GM12878 (cell line): ENCODE data around the gene AGK. TPM values are rescaled to one million over a fixed set of nuclear protein-coding genes. Genes with fewer than 3 reads are reported as not detected.

ENCODE experiments used
- ATAC-seq: fragments of 200-7000 bp; cut with Tn5 transposase; 3 replicates; pipeline ENCODE4 v1.9.1; 2020; ENCODE audit warnings: mild to moderate bottlenecking, moderate library complexity
- BruUV-seq: library from RNA; stranded (reverse); fragments of 400-500 nt; replicated peaks from 2 replicates; lab custom pipeline; 2021; lab: Mats Ljungman, UMichigan
- CTCF ChIA-PET: fragments of 300-600 bp; sonication (Branson Sonifier 250); formaldehyde crosslinking; extraction: SDS; loops from one replicate; lab custom pipeline; 2021; ENCODE audit warnings: inconsistent platforms; lab: Yijun Ruan, JAX
- POLR2A ChIA-PET: fragments of 350-600 bp; formaldehyde crosslinking; extraction: SDS; loops from one replicate; lab custom pipeline; 2021; ENCODE audit warnings: inconsistent platforms; lab: Charles Lee
- RAD21 ChIA-PET: fragments of 300-600 bp; sonication (Branson Sonifier 250); formaldehyde crosslinking; loops from one replicate; lab custom pipeline; 2023; ENCODE audit warnings: antibody characterized with exemption; ENCODE audit not compliant: unreplicated experiment; lab: Charles Lee
- SMC1A ChIA-PET: fragments of 300-600 bp; sonication (Branson Sonifier 250); formaldehyde crosslinking; loops from one replicate; lab custom pipeline; 2023; ENCODE audit not compliant: unreplicated experiment, uncharacterized antibody; lab: Charles Lee
- DNase-seq: peaks from one replicate; pipeline ENCODE4 v3.0.0-alpha.2; 2011; ENCODE audit warnings: low read depth, low spot score
- FAIRE-seq: peaks from 3 replicates; lab custom pipeline; 2011; peaks lifted over from hg19 to GRCh38; lab: Jason Lieb, UNC
- H2AFZ ChIP-seq: 2 replicates; pipeline ENCODE4 v1.6.0; 2011; ENCODE audit warnings: low read depth, low read length, control low read depth; ENCODE audit not compliant: control insufficient read depth
- H3K27ac ChIP-seq: 2 replicates; pipeline ENCODE4 v1.5.1; 2011; ENCODE audit warnings: control low read depth; ENCODE audit not compliant: control insufficient read depth, insufficient read depth
- H3K27me3 ChIP-seq, 2 experiments: replicated peaks in 1 of 2; 2 replicates each; pipeline versions ENCODE4 v1.6.0 to v1.6.1; 2011; ENCODE audit warnings: low read length in 1 of 2; ENCODE audit not compliant: control insufficient read depth in 2 of 2, insufficient read depth in 2 of 2
- H3K36me3 ChIP-seq, 2 experiments: 2 replicates each; pipeline ENCODE4 v1.5.1; 2011; ENCODE audit warnings: low read length in 1 of 2; ENCODE audit not compliant: control insufficient read depth in 2 of 2, insufficient read depth in 2 of 2
- H3K4me1 ChIP-seq: 2 replicates; pipeline ENCODE4 v1.6.1; 2011; ENCODE audit warnings: mild to moderate bottlenecking, low read length, moderate library complexity, mixed read lengths; ENCODE audit not compliant: control insufficient read depth, insufficient read depth
- H3K4me2 ChIP-seq: 2 replicates; pipeline ENCODE4 v1.6.0; 2011; ENCODE audit warnings: control low read depth; ENCODE audit not compliant: control insufficient read depth, insufficient read depth
- H3K4me3 ChIP-seq: fragments of 200-600 bp; sonication (generic); 2 replicates; pipeline ENCODE4 v1.5.1; 2016
- H3K79me2 ChIP-seq: 2 replicates; pipeline ENCODE4 v1.6.0; 2011; ENCODE audit warnings: low read length; ENCODE audit not compliant: control insufficient read depth, insufficient read depth
- H3K9ac ChIP-seq: 2 replicates; pipeline ENCODE4 v1.8.0; 2011; ENCODE audit warnings: low read length, control low read depth, mixed read lengths; ENCODE audit not compliant: control insufficient read depth, insufficient read depth
- H3K9me3 ChIP-seq: replicated peaks from 3 replicates; pipeline ENCODE4 v1.5.1; 2011; ENCODE audit warnings: mild to moderate bottlenecking, low read length; ENCODE audit not compliant: control insufficient read depth, insufficient read depth
- H4K20me1 ChIP-seq: 2 replicates; pipeline ENCODE4 v1.6.0; 2011; ENCODE audit not compliant: control insufficient read depth, insufficient read depth
- CBX5 ChIP-seq: sonication (generic); IDR thresholded peaks from 2 replicates; pipeline ENCODE4 v1.6.1; 2016; ENCODE audit warnings: low read depth, moderate library complexity, mild to moderate bottlenecking, inconsistent platforms
- CHD4 ChIP-seq: fragments of 200-600 bp; sonication (generic); IDR thresholded peaks from 2 replicates; pipeline ENCODE4 v1.6.1; 2016; ENCODE audit warnings: mild to moderate bottlenecking
- CTCF ChIP-seq, 3 experiments: IDR thresholded peaks in 2 of 3; conservative IDR thresholded peaks in 1 of 3; 2 replicates each; pipeline ENCODE4 v1.5.1; 2011; ENCODE audit warnings: low read depth in 3 of 3, low read length in 3 of 3, mild to moderate bottlenecking in 3 of 3, control low read depth in 2 of 3, moderate library complexity in 2 of 3, inconsistent platforms in 1 of 3, mixed read lengths in 1 of 3; ENCODE audit not compliant: control insufficient read depth in 2 of 3, insufficient read depth in 1 of 3; ENCODE audit errors: extremely low read depth in 1 of 3
- HCFC1 ChIP-seq: fragments of 150-350 bp; IDR thresholded peaks from 2 replicates; pipeline ENCODE4 v1.6.1; 2014; ENCODE audit warnings: low read length
- MTA3 ChIP-seq: IDR thresholded peaks from 2 replicates; pipeline ENCODE4 v1.6.1; 2012; ENCODE audit warnings: low read length, inconsistent platforms, borderline replicate concordance
- NR2C1 ChIP-seq: fragments of 450-650 bp; IDR thresholded peaks from 2 replicates; pipeline ENCODE4 v1.6.1; 2017; ENCODE audit warnings: antibody characterized with exemption, mild to moderate bottlenecking, moderate library complexity
- PAX5 ChIP-seq: IDR thresholded peaks from 2 replicates; pipeline ENCODE4 v1.6.1; 2011; ENCODE audit warnings: low read depth, low read length, borderline replicate concordance
- RAD21 ChIP-seq: IDR thresholded peaks from 2 replicates; pipeline ENCODE4 v1.6.1; 2011; ENCODE audit warnings: mild to moderate bottlenecking, low read depth, low read length, moderate library complexity; ENCODE audit not compliant: insufficient read depth
- RB1 ChIP-seq: fragments of 450-650 bp; formaldehyde crosslinking; IDR thresholded peaks from 2 replicates; pipeline ENCODE4 v1.6.1; 2017; ENCODE audit warnings: mild to moderate bottlenecking, borderline replicate concordance
- RELA ChIP-seq: fragments of 450-650 bp; IDR thresholded peaks from 2 replicates; pipeline ENCODE4 v1.8.0; 2014; ENCODE audit warnings: borderline replicate concordance; ENCODE audit not compliant: partially characterized antibody
- SMAD5 ChIP-seq: IDR thresholded peaks from 2 replicates; pipeline ENCODE4 v1.6.1; 2016; ENCODE audit warnings: antibody characterized with exemption, low read depth
- SMC3 ChIP-seq: IDR thresholded peaks from 2 replicates; pipeline ENCODE4 v1.6.1; 2011; ENCODE audit warnings: low read length, improper control_type of control experiment, borderline replicate concordance
- SPI1 ChIP-seq: IDR thresholded peaks from 2 replicates; pipeline ENCODE4 v1.6.1; 2011; ENCODE audit warnings: low read depth, mild to moderate bottlenecking, low read length, moderate library complexity, borderline replicate concordance; ENCODE audit not compliant: insufficient read depth
- TCF12 ChIP-seq: IDR thresholded peaks from 2 replicates; pipeline ENCODE4 v1.6.1; 2011; ENCODE audit warnings: low read depth, mild to moderate bottlenecking, low read length
- TCF3 ChIP-seq: IDR thresholded peaks from 2 replicates; pipeline ENCODE4 v1.6.1; 2012; ENCODE audit warnings: low read depth, mild to moderate bottlenecking, low read length, borderline replicate concordance; ENCODE audit not compliant: insufficient read depth
- YY1 ChIP-seq: IDR thresholded peaks from 2 replicates; pipeline ENCODE4 v1.6.1; 2011; ENCODE audit warnings: low read depth, mild to moderate bottlenecking, low read length
- ZNF207 ChIP-seq: fragments of 450-650 bp; IDR thresholded peaks from 2 replicates; pipeline ENCODE4 v1.6.1; 2014; ENCODE audit warnings: antibody characterized with exemption, mild to moderate bottlenecking, borderline replicate concordance
- ZSCAN29 ChIP-seq: fragments of 450-650 bp; IDR thresholded peaks from 2 replicates; pipeline ENCODE4 v1.6.1; 2017; ENCODE audit warnings: mild to moderate bottlenecking, moderate library complexity
- WGBS: methylation state at CpG from one replicate; pipeline ENCODE4 v1.1.6; 2016; ENCODE audit warnings: low lambda C conversion rate; ENCODE audit not compliant: insufficient replicate concordance, insufficient coverage; ENCODE audit errors: missing lambda C conversion rate; 5-methylcytosine and 5-hydroxymethylcytosine counted together
- in situ Hi-C: fragments of 300-500 bp; cut with MboI; formaldehyde crosslinking; loops from 9 replicates; pipeline ENCODE4 v1.14.3; 2018; ENCODE audit warnings: mixed read lengths
- intact Hi-C: fragments of 100-400 bp; cut with micrococcal nuclease; formaldehyde crosslinking; loops from one replicate; pipeline ENCODE4 v1.14.2; 2022; ENCODE audit not compliant: unreplicated experiment
- polyA plus RNA-seq, 11 experiments: library from polyadenylated mRNA; depleted of rRNA in 4 of 11; unstranded in 6 of 11; stranded (reverse) in 5 of 11; fragments of >200 nt; fragmentation: Nextera tagmentation in 4 of 11; fragmentation: Illumina TruSeq in 1 of 11; extraction: Ambion mirVana in 4 of 11; extraction: Trizol in 1 of 11; gene quantifications; 1 replicate in 1 of 11; 2 replicates in 10 of 11; pipeline versions ENCODE4 v1.2.1 to v1.2.3, GENCODE V29; 2011 to 2016; ENCODE audit warnings: inconsistent platforms in 2 of 11, missing spikeins in 2 of 11, low read depth in 1 of 11
- total RNA-seq, 4 experiments: library from RNA; depleted of rRNA in 3 of 4; stranded (reverse); fragments of >200 nt in 3 of 4; fragmentation: Illumina TruSeq in 1 of 4; extraction: Trizol in 1 of 4; gene quantifications; 2 replicates each; pipeline versions ENCODE4 v1.2.1 to v1.2.3, GENCODE V29; 2013 to 2021
- TF ChIP-seq, protein P1 (sequence below): fragments of 450-650 bp; IDR thresholded peaks from 2 replicates; pipeline ENCODE4 v1.6.1; 2017; ENCODE audit warnings: borderline replicate concordance

The AGK gene
- total and polyA plus RNA-seq, 10 of the 15 experiments (the other 5 are each of a cell fraction or from before 2014, with no cell fraction given) = 32.5 to 85.6 (median 47.8) TPM

- H3K36me3 ChIP-seq = no peaks in the 10 kb centered on the region
- H3K4me1 ChIP-seq = no peaks in the 10 kb centered on the region
- peak; percentile 89 for ATAC-seq
- FAIRE-seq = peak; percentile 89
- SMC1A ChIA-PET = interaction anchor here (0.6 to 4.9 kb wide), 13 partner anchors 9 to 834 kb away, joined by 3 to 33 read pairs (median 3); partner anchors contain the start of gene AGK
- WGBS = 20% methylated on average over 11 of the region's 11 CpGs
- no peaks in the 10 kb centered on the region for H3K9me3 ChIP-seq
- intact Hi-C loops = loop anchor here (2.0 to 10.0 kb wide), 6 partner anchors 117 to 1016 kb away; partner anchors contain the start of gene MRPS33
- no peaks in the 10 kb centered on the region for H4K20me1 ChIP-seq
- no peak overlapping the region for H3K4me2 ChIP-seq
- CTCF ChIA-PET = interaction anchor here (0.6 to 2.8 kb wide), 30 partner anchors 8 to 1016 kb away, joined by 3 to 36 read pairs (median 3); partner anchors contain the start of gene AGK
- no peaks in the 10 kb centered on the region for H3K79me2 ChIP-seq
- no peak for TF ChIP-seq TCF3
- TF ChIP-seq, protein P1, sequence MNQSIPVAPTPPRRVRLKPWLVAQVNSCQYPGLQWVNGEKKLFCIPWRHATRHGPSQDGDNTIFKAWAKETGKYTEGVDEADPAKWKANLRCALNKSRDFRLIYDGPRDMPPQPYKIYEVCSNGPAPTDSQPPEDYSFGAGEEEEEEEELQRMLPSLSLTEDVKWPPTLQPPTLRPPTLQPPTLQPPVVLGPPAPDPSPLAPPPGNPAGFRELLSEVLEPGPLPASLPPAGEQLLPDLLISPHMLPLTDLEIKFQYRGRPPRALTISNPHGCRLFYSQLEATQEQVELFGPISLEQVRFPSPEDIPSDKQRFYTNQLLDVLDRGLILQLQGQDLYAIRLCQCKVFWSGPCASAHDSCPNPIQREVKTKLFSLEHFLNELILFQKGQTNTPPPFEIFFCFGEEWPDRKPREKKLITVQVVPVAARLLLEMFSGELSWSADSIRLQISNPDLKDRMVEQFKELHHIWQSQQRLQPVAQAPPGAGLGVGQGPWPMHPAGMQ = no peak
- peak; percentile 88 to 97 (median 95) for TF ChIP-seq CTCF (IDR thresholded peaks at IDR 0.05 in 2 of 3, conservative IDR thresholded peaks at IDR 0.05 in 1 of 3; ENCODE audit: control insufficient read depth in 2 of 3, extremely low read depth in 1 of 3, insufficient read depth in 1 of 3, low read depth in 3 of 3, low read length in 3 of 3)
- TF ChIP-seq YY1 = peak; percentile 64
- no peak for TF ChIP-seq MTA3
- no peak for TF ChIP-seq RELA
- no peak for TF ChIP-seq CHD4
- no peak for TF ChIP-seq ZSCAN29
- TF ChIP-seq PAX5 = no peak
- TF ChIP-seq RB1 = no peak
- TF ChIP-seq SPI1 = peak; percentile 15; the same call in 1 of the 2 replicates
- no peak for TF ChIP-seq CBX5
- TF ChIP-seq HCFC1 = no peak
- no peak for TF ChIP-seq ZNF207
- no peak for TF ChIP-seq TCF12
- peak; percentile 80; the same call in 1 of the 2 replicates for TF ChIP-seq SMC3
- TF ChIP-seq RAD21 = peak; percentile 90
- TF ChIP-seq NR2C1 = no peak
- no peak for TF ChIP-seq SMAD5
- no peaks in the 10 kb centered on the region for H3K27me3 ChIP-seq
- POLR2A ChIA-PET = no interaction called here
- no TSS peak for BruUV-seq
- RAD21 ChIA-PET = interaction anchor here (0.7 to 1.9 kb wide), 7 partner anchors 11 to 722 kb away, joined by 3 to 10 read pairs (median 4); no protein-coding TSS in a partner anchor
- H3K9ac ChIP-seq = no peak overlapping the region
- no peak for DNase-seq
- no peak overlapping the region for H3K4me3 ChIP-seq
- in situ Hi-C loops = loop anchor here (25.0 kb wide), 1 partner anchor 721 kb away; no protein-coding TSS in a partner anchor
- H2AFZ ChIP-seq = no peak overlapping the region
- H3K27ac ChIP-seq = no peak overlapping the region
Measured at GRCh38 chr7:141533149-141533949, 17.9 kb upstream of the AGK start.
